Activated naive CD4-positive, alpha-beta T cell treated with anti-CD3 and anti-CD28 coated beads, Interleukin-2, amount 50 U/mL, for 24 hours (primary cell): Measurements from ENCODE around the gene PAN2.
A peak's percentile ranks its signal among the peaks of the same experiment; 100 is the strongest.
"Not testable (repeated sequence)": the region's sequence is repeated elsewhere in the genome, so short reads cannot be mapped to it uniquely, and the experiment has no call there.

Experiments used
- H3K27ac Mint-ChIP-seq: one replicate; pipeline ENCODE4 v1.8.0; 2021; ENCODE audit warnings: mild to moderate bottlenecking, mixed read lengths
- H3K27me3 Mint-ChIP-seq: one replicate; pipeline ENCODE4 v1.8.0; 2021; ENCODE audit warnings: mixed read lengths
- H3K36me3 Mint-ChIP-seq: one replicate; pipeline ENCODE4 v1.8.0; 2021; ENCODE audit warnings: mixed read lengths
- H3K4me1 Mint-ChIP-seq: one replicate; pipeline ENCODE4 v1.8.0; 2021; ENCODE audit warnings: mixed read lengths
- H3K4me3 Mint-ChIP-seq: one replicate; pipeline ENCODE4 v1.8.0; 2021; ENCODE audit warnings: mild to moderate bottlenecking, mixed read lengths
- H3K9me3 Mint-ChIP-seq: one replicate; pipeline ENCODE4 v1.8.0; 2021; ENCODE audit warnings: mixed read lengths

Gene PAN2

GRCh38 chr12:56300644-56301464 lies 32.9 kb downstream of the PAN2 start:
- peak overlapping the region; percentile 97 for H3K27ac Mint-ChIP-seq
- no peaks in the 10 kb centered on the region for H3K9me3 Mint-ChIP-seq
- H3K4me1 Mint-ChIP-seq, result peaks cover 54% of the 10 kb centered on the region
- H3K4me3 Mint-ChIP-seq, result peak overlapping the region; percentile 97
- peaks cover 11% of the 10 kb centered on the region for H3K36me3 Mint-ChIP-seq
- no peaks in the 10 kb centered on the region for H3K27me3 Mint-ChIP-seq

DNA sequence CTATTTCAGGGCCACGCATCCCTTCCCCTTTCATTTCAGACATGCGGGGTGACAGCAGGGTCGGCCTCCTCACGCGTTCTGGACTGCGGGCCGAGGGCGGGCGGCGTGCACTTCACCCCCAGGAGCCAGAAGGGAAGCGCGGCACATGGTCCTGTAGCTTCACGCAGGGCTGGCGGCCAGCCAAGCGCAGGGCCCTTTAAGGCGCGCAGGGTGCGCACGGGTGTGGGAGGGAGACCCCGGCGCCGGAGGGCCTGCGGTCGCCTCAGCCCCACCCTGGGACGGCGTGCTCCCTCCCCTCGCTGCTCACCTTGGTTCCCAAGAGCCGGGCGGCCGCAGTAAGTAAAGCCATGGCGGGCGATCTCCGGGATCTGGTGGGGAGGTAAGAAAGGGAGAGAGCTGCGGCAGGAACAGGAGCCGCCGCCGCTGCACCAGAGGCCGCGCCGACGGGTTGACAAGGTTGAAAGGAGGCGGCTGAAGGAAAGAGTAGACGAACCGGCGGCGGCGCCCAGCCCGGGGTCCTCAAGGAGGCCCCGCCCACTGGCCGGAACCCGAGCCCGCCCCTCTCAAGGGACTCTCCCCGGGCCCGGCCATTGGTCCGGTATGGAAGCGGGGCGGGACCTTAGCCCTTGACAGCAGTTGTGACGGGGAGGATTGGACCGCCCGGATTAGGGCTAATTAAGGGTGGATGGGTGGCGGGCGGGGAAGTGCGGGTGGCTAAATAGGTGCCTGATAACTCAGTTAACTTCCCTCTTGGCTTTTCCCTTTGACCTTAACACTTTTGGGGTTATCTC lies 33.8 kb downstream of the PAN2 start, which contains the start of gene CS:
Gene CS (minus strand): TSS at position 478 of the 791 bp plus-strand sequence. CDS start 129 bp downstream, at position 349.
- Mint-ChIP-seq H3K9me3 (no peaks in the 10 kb centered on the region), H3K27me3 (no peaks in the 10 kb centered on the region), H3K36me3 (peaks cover 9% of the 10 kb centered on the region), H3K4me1 (peaks cover 52% of the 10 kb centered on the region), H3K27ac (peak within 1 kb of the TSS; percentile 97), H3K4me3 (peak within 1 kb of the TSS; percentile 97)

- Mint-ChIP-seq H3K36me3 (peaks cover 7% of the 10 kb centered on the region), H3K27ac (peak overlapping the region; percentile 97), H3K9me3 (no peaks in the 10 kb centered on the region), H3K4me1 (peaks cover 50% of the 10 kb centered on the region), H3K4me3 (peak overlapping the region; percentile 97), H3K27me3 (no peaks in the 10 kb centered on the region)
Observed at GRCh38 chr12:56299308-56299852, 34.4 kb downstream of the PAN2 start.

- Mint-ChIP-seq H3K4me3 (peak overlapping the region; percentile 97), H3K27me3 (no peaks in the 10 kb centered on the region), H3K36me3 (peaks cover 9% of the 10 kb centered on the region), H3K27ac (peak overlapping the region; percentile 97), H3K4me1 (peaks cover 54% of the 10 kb centered on the region), H3K9me3 (no peaks in the 10 kb centered on the region)
Observed at GRCh38 chr12:56298828-56299227, 35.0 kb downstream of the PAN2 start.

- Mint-ChIP-seq H3K36me3 (peaks cover 9% of the 10 kb centered on the region), H3K4me1 (peaks cover 60% of the 10 kb centered on the region)
Observed at GRCh38 chr12:56297400-56297799, 36.4 kb downstream of the PAN2 start.

GRCh38 chr12:56296295-56296694 lies 37.5 kb downstream of the PAN2 start:
- peaks cover 10% of the 10 kb centered on the region for H3K36me3 Mint-ChIP-seq
- no peak overlapping the region for H3K4me3 Mint-ChIP-seq
- H3K27ac Mint-ChIP-seq, result no peak overlapping the region
- peaks cover 54% of the 10 kb centered on the region for H3K4me1 Mint-ChIP-seq
- H3K9me3 Mint-ChIP-seq, result no peaks in the 10 kb centered on the region
- no peaks in the 10 kb centered on the region for H3K27me3 Mint-ChIP-seq

More at GRCh38 chr12:56297400-56297799, 36.4 kb downstream of the PAN2 start:
- Mint-ChIP-seq H3K27me3 (no peaks in the 10 kb centered on the region), H3K27ac (peak overlapping the region; percentile 65), H3K9me3 (no peaks in the 10 kb centered on the region), H3K4me3 (peak overlapping the region; percentile 97)

- H3K4me1 Mint-ChIP-seq, result peaks cover 62% of the 10 kb centered on the region
- no peak overlapping the region for H3K27ac Mint-ChIP-seq
- peaks cover 14% of the 10 kb centered on the region for H3K36me3 Mint-ChIP-seq
- no peaks in the 10 kb centered on the region for H3K9me3 Mint-ChIP-seq
- H3K27me3 Mint-ChIP-seq, result no peaks in the 10 kb centered on the region
- H3K4me3 Mint-ChIP-seq, result peak overlapping the region; percentile 24
Observed at GRCh38 chr12:56293795-56294194, 40.0 kb downstream of the PAN2 start.

DNA sequence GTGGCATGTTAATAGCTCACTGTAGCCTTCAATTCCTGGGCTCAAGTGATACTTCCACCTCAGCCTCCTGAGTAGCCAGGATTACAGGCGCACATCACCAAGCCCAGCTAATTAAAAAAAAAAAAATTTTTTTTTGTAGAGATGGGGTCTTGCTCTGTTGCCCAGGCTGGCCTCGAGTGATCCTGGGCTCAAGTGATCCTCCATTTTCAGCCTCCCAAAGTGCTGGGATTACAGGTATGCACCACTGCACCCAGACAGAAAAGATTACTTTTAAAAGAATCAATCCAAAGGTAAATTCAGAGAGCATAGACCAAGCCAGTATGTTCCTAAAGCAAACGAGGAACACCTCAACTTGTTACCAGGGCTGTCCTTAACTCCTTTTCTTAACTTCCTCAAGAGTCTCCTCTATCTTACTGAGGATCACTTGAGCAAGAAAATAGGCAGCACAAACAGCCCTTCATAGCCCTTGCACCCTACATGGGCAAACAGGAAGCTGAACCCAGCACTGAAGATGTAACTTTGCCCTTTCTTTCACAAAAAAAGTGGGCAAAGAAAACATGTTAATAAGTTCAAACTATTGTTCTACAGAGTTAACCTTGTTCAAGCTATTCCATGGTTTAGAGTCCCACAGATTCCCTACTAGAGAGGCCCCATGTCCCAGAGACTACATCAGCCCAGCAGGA lies 45.0 kb downstream of the PAN2 start:
- Mint-ChIP-seq H3K27me3 (no peaks in the 10 kb centered on the region), H3K36me3 (peaks cover 9% of the 10 kb centered on the region), H3K9me3 (no peaks in the 10 kb centered on the region), H3K4me3 (no peak overlapping the region), H3K4me1 (peaks cover 37% of the 10 kb centered on the region), H3K27ac (no peak overlapping the region)

GRCh38 chr12:56286044-56286830 lies 47.6 kb downstream of the PAN2 start:
- H3K4me3 Mint-ChIP-seq, result no peak overlapping the region
- peaks cover 12% of the 10 kb centered on the region for H3K36me3 Mint-ChIP-seq

GRCh38 chr12:56284263-56284662 lies 49.5 kb downstream of the PAN2 start:
- H3K4me3 Mint-ChIP-seq, H3K27ac Mint-ChIP-seq, H3K9me3 Mint-ChIP-seq, H3K27me3 Mint-ChIP-seq: not testable (repeated sequence)
- H3K36me3 Mint-ChIP-seq, result peaks cover 11% of the 10 kb centered on the region
- H3K4me1 Mint-ChIP-seq, result peaks cover 10% of the 10 kb centered on the region

More at GRCh38 chr12:56286044-56286830, 47.6 kb downstream of the PAN2 start:
- H3K9me3 Mint-ChIP-seq, result no peaks in the 10 kb centered on the region
- peak overlapping the region; percentile 21 for H3K27ac Mint-ChIP-seq
- peaks cover 23% of the 10 kb centered on the region for H3K4me1 Mint-ChIP-seq
- H3K27me3 Mint-ChIP-seq, result no peaks in the 10 kb centered on the region

DNA sequence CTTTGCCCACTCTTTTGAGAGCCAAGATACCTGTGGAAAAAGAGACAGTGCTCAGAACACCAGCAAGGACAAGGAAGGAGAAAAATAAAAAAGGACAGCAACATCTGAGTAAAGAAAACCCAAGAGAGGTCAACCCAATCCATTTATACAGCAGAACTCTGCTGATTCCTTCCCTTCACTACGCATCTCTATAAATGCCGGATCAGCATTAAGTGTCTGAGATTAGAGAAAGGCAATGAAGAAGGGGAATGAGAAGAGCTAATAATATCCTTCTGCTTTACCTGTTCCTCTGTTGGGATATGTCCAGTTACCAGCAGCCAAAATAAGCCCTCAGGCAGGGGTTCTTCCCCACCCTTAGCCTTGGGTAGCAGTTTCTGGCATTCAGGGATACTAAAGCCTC lies 51.2 kb downstream of the PAN2 start:
- Mint-ChIP-seq H3K4me1 (peaks cover 5% of the 10 kb centered on the region), H3K27me3 (no peaks in the 10 kb centered on the region), H3K4me3 (no peak overlapping the region), H3K36me3 (peaks cover 12% of the 10 kb centered on the region), H3K27ac (no peak overlapping the region), H3K9me3 (no peaks in the 10 kb centered on the region)

DNA sequence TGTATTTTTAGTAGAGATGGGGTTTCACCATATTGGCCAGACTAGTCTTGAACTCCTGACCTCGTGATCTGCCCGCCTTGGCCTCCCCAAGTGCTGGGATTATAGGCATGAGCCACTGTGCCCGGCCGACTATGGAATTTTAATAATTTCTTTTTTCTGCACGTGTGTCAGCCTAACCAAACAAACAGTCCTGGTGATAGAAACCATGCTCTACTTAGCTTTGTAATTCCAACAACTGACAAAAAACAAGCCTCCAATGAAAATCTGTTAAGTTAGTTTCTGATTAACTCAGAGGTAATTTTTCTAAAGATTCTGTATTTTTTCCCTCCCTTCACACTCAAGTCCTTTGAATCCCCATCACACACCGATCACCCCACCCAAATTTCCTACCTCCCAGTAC lies 51.8 kb downstream of the PAN2 start:
- peaks cover 12% of the 10 kb centered on the region for H3K36me3 Mint-ChIP-seq
- H3K4me3 Mint-ChIP-seq, result no peak overlapping the region
- H3K4me1 Mint-ChIP-seq, result peaks cover 5% of the 10 kb centered on the region
- H3K27ac Mint-ChIP-seq, result no peak overlapping the region
- no peaks in the 10 kb centered on the region for H3K9me3 Mint-ChIP-seq
- no peaks in the 10 kb centered on the region for H3K27me3 Mint-ChIP-seq

DNA sequence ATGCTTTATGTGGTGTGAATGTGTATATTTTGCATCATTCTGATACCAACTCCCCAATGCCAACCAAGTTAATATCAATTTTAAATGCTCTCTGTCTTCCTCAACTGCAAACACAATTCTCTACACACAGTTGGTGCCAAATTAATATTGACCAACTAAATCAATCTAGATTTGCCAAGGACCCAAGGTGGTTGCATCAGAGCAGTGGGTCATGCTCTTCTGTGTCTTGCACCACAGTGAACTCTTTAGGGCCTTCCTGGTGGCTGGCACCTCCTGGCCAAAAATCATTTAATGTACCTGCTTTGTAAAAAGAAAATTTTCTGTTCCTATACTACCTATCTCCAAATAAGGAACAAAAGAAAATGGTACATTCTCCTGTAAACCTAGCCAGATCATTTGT lies 53.0 kb downstream of the PAN2 start:
- no peak overlapping the region for H3K27ac Mint-ChIP-seq
- no peak overlapping the region for H3K4me3 Mint-ChIP-seq
- H3K4me1 Mint-ChIP-seq, result no peaks in the 10 kb centered on the region
- no peaks in the 10 kb centered on the region for H3K9me3 Mint-ChIP-seq
- H3K36me3 Mint-ChIP-seq, result peaks cover 13% of the 10 kb centered on the region
- no peaks in the 10 kb centered on the region for H3K27me3 Mint-ChIP-seq

DNA sequence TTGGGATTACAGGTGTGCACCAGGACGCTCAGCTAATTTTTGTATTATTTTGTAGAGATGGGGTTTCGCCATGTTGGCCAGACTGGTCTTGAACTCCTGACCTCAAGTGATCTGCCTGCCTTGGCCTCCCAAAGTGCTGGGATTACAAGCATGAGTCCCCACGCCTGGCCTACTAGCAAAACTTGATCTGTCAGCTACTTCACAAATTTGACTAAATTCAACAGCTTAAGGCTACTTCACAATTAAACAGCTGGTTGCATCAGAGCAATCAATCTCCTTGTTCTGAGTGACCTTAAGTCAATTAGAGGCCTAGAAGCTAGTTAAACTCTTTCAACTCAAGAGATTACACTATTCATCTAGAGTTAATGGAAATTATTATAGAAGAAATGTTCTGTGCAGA lies 54.9 kb downstream of the PAN2 start:
- no peaks in the 10 kb centered on the region for H3K27me3 Mint-ChIP-seq
- H3K4me1 Mint-ChIP-seq, result no peaks in the 10 kb centered on the region
- no peak overlapping the region for H3K27ac Mint-ChIP-seq
- peaks cover 15% of the 10 kb centered on the region for H3K36me3 Mint-ChIP-seq
- no peak overlapping the region for H3K4me3 Mint-ChIP-seq
- H3K9me3 Mint-ChIP-seq, result no peaks in the 10 kb centered on the region

GRCh38 chr12:56274299-56274698 lies 59.5 kb downstream of the PAN2 start:
- Mint-ChIP-seq H3K27me3 (no peaks in the 10 kb centered on the region), H3K9me3 (no peaks in the 10 kb centered on the region), H3K27ac (no peak overlapping the region), H3K4me3 (no peak overlapping the region), H3K4me1 (no peaks in the 10 kb centered on the region), H3K36me3 (peaks cover 16% of the 10 kb centered on the region)
